K562 treated with DMSO at 1 percent for 12 hours (cell line): Measurements from ENCODE around the gene KPNA6. TPM values are rescaled to one million over a fixed set of nuclear protein-coding genes. Genes with fewer than 3 reads are reported as not detected.

Experiments
- total RNA-seq: library from RNA; unstranded; fragments of 300-600 nt; gene quantifications from 2 replicates; pipeline ENCODE4 v1.2.3, GENCODE V29; 2022; ENCODE audit not compliant: insufficient read depth

Gene KPNA6
- total RNA-seq = 10.3 and 25.6 TPM in 2 replicates

DNA sequence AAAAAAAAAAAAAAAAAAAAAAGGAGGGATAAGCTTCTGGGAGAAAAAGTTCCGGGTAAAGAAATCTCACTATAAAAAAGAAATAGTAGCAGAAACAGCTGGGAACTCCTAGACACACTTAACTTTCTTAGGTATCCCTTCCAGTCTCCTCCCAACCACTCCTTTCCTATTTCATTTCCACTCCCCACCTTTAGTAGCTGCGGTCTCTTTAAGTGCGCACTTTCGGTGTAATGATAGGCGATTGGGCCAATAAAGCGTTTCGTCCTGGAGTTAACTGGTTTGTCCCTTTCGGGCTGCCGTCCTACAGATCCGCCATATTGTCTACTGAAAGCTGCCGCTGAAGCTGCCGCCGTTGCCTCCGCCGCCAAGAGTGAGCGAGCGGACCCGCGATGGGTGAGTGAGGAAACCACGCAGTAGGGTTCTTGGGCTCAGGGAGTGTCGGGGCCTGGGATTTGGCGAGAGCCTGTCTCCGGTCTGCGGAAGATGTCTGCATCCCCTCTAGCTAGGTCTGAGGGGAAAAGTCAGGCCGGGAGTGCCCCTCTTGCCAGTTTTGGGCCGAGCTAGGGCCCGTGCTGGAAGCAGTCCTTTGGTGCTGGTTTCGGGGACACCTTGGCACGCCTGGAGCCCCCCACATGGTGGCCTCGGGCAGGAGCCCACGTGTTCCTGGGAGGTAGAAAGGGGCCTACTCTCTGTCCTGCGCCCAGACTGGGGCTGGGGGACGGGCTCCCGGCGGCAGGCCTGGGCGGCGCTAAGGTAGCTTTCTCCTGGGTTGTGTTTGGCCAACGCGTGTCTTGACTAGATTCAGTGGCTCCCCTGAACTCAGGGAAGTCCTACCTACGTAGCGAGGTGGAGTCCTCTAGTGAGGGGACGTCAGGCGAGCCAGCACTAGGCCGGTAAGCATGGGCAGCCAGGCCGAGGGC, at the start of gene KPNA6:
Gene KPNA6, plus strand, starts transcription at position 315 of the 920 bp plus-strand sequence. Its CDS starts 75 bp downstream, at position 390.

GRCh38 chr1:32072622-32073298, 35.1 kb upstream of the KPNA6 start, which contains the start of gene TMEM39B:
TMEM39B (plus strand) TSS chr1:32072939; CDS start chr1:32073048, 109 bp downstream.

DNA sequence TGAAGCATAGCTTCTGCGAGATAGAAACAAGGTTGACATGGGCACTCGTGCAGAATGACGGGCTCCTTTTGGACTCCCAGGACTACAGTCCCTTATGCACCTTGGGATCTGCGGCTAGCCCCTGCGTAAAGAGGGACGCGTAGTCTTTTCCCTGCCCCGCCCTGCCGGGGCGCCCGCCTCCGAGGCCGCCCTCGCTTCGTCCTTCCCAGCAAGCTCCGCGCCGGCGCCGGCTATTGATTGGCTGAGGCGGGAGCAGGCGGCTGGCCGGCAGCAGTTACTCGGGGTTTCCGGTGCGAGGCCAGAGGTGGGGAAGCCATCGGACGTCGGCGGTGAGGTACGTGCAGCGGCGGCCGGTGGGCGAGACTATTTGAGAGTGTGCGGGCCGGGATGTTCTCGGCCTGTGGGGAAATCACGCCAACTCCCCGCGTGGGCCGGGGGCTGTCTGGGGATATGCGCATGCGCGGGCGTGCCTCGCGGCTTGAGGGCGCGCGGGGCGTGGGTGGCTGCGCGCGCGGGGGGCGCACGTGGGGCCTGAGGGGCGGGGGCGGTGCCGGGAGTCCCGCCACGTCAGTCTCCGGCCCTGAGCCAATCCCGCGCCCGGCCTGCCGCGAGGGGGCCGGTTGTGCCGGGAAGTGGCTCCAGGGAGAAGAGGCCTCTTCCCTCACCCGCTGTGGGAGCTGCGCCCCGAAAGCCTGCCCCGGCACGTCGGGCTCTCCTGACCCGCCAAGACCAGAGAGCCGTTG, 71.8 kb downstream of the KPNA6 start, which contains the start of gene TXLNA:
Gene TXLNA, plus strand, starts transcription at position 233 of the 743 bp plus-strand sequence. CDS start 671 bp downstream, outside the sequence.

DNA sequence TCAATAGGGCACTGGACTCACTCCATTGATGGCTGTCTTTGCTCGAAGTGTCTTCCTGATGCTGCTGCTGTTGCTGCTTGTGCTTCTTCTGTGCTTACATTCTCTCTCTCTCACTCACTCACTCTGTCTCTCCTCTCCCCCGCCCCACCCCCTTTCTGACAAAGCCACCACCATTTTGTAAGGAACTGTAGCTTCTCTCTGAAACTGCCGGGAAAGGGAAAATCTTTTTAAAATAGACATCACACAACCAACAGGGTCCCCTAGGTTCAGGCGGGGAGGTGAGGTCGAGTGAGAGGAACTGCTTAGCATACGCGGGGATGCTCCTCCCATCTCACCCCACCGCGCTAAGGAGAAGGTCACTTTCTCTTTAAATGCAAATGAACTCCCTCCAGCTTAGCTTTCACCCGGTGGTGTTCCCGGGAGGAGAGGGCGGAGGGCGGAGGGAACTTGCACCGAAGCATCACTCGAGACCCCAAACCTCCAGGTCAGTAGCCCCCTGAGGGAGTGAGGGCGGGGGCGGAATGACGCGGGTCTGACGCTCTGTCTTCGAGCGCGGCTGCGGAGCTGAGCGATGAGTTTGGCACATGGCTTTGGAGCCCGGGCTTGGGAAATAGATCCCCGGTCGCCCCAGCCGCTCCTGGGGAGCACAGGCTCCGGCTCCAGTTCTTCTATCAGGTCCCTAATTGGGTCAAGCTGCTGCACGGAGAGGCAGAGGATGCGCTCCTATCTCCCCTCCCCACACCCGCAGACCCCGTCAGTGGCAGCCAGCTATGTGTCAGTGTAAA, 92.6 kb downstream of the KPNA6 start, which contains the start of gene CCDC28B:
Gene CCDC28B, plus strand, starts transcription at position 370 of the 785 bp plus-strand sequence. CDS start 1,341 bp downstream, outside the sequence.

GRCh38 chr1:32205401-32206370, 97.8 kb downstream of the KPNA6 start, which contains the start of gene IQCC:
IQCC (plus strand) TSS chr1:32205671; CDS start chr1:32205682, 11 bp downstream.

DNA sequence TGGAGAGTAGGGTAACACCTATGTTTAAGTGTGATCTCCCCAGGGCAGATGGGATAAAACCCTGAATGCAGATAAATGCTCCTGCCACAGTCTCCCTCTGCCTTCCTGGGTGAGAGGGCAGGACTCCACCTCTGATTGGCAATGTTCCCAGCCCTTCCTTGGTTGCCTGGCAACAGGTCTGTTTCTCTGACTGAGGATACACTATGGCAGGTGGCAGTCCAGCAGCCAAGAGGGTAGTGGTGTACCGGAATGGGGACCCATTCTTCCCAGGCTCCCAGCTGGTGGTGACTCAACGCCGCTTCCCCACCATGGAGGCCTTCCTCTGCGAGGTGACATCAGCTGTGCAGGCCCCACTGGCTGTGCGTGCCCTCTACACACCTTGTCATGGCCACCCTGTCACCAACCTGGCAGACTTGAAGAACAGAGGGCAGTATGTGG, 101.1 kb downstream of the KPNA6 start, which contains the start of gene DCDC2B:
Gene DCDC2B, plus strand, starts transcription at position 199 of the 438 bp plus-strand sequence. Its CDS starts 5 bp downstream, at position 204.

GRCh38 chr1:32221980-32222755, 114.3 kb downstream of the KPNA6 start, which contains the start of the genes EIF3I and TMEM234:
EIF3I (plus strand) TSS chr1:32222407; CDS start chr1:32222442, 35 bp downstream.
TMEM234 (minus strand) TSS chr1:32222353; CDS start chr1:32222322, 31 bp downstream.

Other genes with a start within 250 kb of the KPNA6 start
- gene PTP4A2, start 169.7 kb upstream of the KPNA6 start, total RNA-seq = 104 and 191 TPM in 2 replicates
- 84.4 and 154 TPM in 2 replicates for gene KHDRBS1, start 94.2 kb upstream of the KPNA6 start, total RNA-seq
- gene TMEM39B, start 35.1 kb upstream of the KPNA6 start, total RNA-seq = 24.3 and 27.6 TPM in 2 replicates
- gene TXLNA, start 71.6 kb downstream of the KPNA6 start, total RNA-seq = 23.0 and 51.0 TPM in 2 replicates
- 25.5 and 27.9 TPM in 2 replicates for gene CCDC28B, start 92.5 kb downstream of the KPNA6 start, total RNA-seq
- gene IQCC, start 97.6 kb downstream of the KPNA6 start, total RNA-seq = 4.9 and 8.2 TPM in 2 replicates
- gene DCDC2B, start 101.0 kb downstream of the KPNA6 start, total RNA-seq = not detected in 2 replicates
- 8.0 and 8.4 TPM in 2 replicates for gene TMEM234, start 114.3 kb downstream of the KPNA6 start, total RNA-seq
- gene EIF3I, start 114.4 kb downstream of the KPNA6 start, total RNA-seq = 265 and 287 TPM in 2 replicates
- gene FAM167B, start 139.2 kb downstream of the KPNA6 start, total RNA-seq = not detected in 2 replicates
- not detected in 2 replicates for gene LCK, start 143.2 kb downstream of the KPNA6 start, total RNA-seq
- 139 and 261 TPM in 2 replicates for gene HDAC1, start 184.0 kb downstream of the KPNA6 start, total RNA-seq
- gene MARCKSL1, start 228.2 kb downstream of the KPNA6 start, total RNA-seq = 71.2 and 75.0 TPM in 2 replicates